AG04450 (cell line): ENCODE measurements around the gene CX3CL1. TPM values are rescaled to one million over a fixed set of nuclear protein-coding genes. Genes with fewer than 3 reads are reported as not detected.

Experiments
- CTCF ChIA-PET: fragments of 300-600, 350-600 bp; formaldehyde crosslinking; extraction: SDS; loops from one replicate; lab custom pipeline; 2022; ENCODE audit warnings: antibody characterized with exemption, inconsistent platforms; lab: Charles Lee
- POLR2A ChIA-PET: fragments of 350-600 bp; formaldehyde crosslinking; extraction: SDS; loops from one replicate; lab custom pipeline; 2021; ENCODE audit warnings: antibody characterized with exemption, inconsistent platforms; lab: Yijun Ruan, JAX
- DNase-seq: peaks from one replicate; pipeline ENCODE4 v3.0.0-alpha.2; 2011; ENCODE audit warnings: low read depth, low spot score
- H3K27ac ChIP-seq: one replicate; pipeline ENCODE4 v1.5.1; 2012; ENCODE audit warnings: low read depth, low read length, control low read depth
- H3K27me3 ChIP-seq: one replicate; pipeline ENCODE4 v1.6.0; 2012; ENCODE audit warnings: low read length; ENCODE audit not compliant: control insufficient read depth, insufficient read depth
- H3K4me3 ChIP-seq: 2 replicates; pipeline ENCODE4 v1.5.1; 2011; ENCODE audit warnings: mild to moderate bottlenecking, low read depth, low read length, control low read depth
- H3K9me3 ChIP-seq: 2 replicates; pipeline ENCODE4 v1.5.1; 2012; ENCODE audit warnings: low read length; ENCODE audit not compliant: control insufficient read depth, insufficient read depth
- polyA plus RNA-seq: library from polyadenylated mRNA; depleted of rRNA; stranded (reverse); fragments of >200 nt; gene quantifications from 2 replicates; pipeline ENCODE4 v1.2.3, GENCODE V29; 2011
- TF ChIP-seq, protein P1 (sequence below): IDR thresholded peaks from 2 replicates; pipeline ENCODE4 v1.5.1; 2011; ENCODE audit warnings: low read depth, low read length, control low read depth, inconsistent platforms

CX3CL1 gene
- polyA plus RNA-seq, 1 experiment: 0.48 TPM

DNA sequence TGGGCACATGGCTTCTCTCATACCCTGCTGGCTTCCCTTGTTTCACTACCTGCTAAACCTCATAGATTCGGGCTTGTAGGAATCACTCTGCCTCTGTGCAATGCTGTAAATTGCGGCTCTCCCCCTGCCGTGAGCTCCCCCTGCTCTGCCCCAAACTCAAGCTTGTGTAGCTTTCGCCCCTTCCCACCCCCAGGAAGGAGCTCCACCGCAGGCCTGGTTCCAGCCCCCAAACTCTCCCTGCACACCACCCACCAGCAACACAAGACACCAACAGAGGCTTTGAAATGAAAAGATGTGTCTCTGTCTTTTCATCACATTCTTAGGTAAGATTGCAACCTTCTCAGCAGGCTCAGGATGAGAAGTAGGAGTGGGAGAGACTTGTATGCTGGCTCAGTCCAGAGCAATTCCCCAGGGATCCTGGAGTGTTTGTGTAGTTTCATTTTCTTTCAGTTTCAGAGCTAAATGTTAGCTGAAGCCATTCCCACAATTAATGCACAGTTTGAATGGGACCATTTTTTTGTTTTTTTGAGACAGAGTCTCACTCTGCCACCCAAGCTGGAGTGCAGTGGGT is 14.2 kb downstream of the CX3CL1 start:
- Histone ChIP-seq H3K9me3 (no peaks in the 10 kb centered on the region), H3K4me3 (no peak overlapping the region), H3K27ac (no peak overlapping the region), H3K27me3 (peaks cover 40% of the 10 kb centered on the region)
- ChIA-PET CTCF (interaction anchor here (0.9 to 1.3 kb wide), 2 partner anchors 31 to 86 kb away, joined by 3 read pairs; no protein-coding TSS in a partner anchor), POLR2A (no interaction called here)
- TF ChIP-seq, protein P1, sequence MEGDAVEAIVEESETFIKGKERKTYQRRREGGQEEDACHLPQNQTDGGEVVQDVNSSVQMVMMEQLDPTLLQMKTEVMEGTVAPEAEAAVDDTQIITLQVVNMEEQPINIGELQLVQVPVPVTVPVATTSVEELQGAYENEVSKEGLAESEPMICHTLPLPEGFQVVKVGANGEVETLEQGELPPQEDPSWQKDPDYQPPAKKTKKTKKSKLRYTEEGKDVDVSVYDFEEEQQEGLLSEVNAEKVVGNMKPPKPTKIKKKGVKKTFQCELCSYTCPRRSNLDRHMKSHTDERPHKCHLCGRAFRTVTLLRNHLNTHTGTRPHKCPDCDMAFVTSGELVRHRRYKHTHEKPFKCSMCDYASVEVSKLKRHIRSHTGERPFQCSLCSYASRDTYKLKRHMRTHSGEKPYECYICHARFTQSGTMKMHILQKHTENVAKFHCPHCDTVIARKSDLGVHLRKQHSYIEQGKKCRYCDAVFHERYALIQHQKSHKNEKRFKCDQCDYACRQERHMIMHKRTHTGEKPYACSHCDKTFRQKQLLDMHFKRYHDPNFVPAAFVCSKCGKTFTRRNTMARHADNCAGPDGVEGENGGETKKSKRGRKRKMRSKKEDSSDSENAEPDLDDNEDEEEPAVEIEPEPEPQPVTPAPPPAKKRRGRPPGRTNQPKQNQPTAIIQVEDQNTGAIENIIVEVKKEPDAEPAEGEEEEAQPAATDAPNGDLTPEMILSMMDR: no peak
- DNase-seq: no peak

DNA sequence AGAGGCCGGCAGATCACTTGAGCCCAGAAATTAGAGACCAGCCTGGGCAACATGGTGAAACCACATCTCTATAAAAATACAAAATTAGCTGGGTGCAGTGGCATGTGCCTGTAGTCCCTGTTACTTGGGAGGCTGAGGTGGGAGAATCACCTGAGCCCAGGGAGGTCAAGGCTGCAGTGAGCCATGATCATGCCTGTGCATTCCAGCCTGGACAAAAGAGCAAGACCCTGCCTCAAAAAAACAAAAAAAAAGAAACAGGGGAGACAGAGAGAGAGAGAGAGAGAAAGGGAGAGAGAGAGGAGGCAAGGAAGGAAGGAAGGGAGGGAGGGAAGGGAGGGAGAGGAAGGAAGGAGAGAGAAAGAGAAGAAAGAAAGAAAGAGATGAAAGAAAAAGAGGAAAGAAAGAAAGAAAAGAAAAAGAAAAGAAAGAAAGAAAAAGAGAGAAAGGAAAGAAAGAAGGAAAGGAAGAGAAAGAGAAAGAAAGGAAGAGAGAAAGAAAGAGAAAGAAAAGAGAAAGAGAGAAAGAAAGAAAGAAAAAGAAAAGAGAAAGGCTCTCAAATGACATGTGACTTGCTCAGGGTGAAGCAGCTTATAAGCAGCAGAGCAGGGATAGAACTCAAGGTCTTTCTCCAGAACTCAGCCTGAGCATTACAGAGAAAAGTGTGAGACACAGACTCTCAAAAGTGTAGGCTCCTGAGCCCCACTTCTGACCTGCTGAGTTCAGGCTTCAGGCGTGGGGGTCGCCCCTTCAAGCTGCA is 15.5 kb downstream of the CX3CL1 start:
- Histone ChIP-seq H3K27me3 (peaks cover 41% of the 10 kb centered on the region), H3K27ac (no peak overlapping the region), H3K4me3 (no peak overlapping the region), H3K9me3 (no peaks in the 10 kb centered on the region)
- ChIA-PET POLR2A (no interaction called here), CTCF (no interaction called here)
- DNase-seq: no peak
- TF ChIP-seq, protein P1: no peak

DNA sequence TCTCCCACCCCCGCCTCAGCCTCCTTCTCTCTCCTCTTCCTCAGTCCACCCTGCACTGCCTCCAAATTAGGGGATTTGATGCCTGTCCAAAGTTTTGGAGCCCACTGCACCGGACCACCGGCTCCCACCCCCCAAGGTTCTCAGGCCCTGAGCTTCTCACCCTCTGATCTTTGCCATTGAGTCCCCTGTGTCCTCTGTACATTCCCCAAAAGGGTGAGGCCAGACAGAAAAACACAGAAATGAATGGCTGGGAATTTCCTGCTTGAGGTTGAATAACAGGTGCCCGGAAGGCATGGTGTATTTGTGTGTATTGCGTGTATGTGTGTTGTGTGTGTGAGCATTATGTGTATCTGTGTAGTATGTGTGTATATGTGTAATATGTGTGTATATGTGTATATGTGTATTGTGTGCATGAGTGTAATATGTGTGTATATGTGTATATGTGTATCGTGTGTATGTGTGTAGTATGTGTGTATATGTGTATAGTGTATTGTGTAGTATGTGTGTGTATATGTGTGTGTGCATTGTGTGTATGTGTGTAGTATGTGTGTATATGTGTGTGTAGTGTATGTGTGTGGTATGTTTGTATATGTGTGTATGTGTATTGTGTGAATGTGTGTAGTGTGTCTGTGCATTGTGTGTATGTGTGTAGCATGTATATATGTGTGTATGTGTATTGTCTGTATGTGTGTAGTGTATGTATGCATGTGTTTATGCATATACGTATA is 16.2 kb downstream of the CX3CL1 start:
- Histone ChIP-seq H3K27me3 (peaks cover 41% of the 10 kb centered on the region), H3K9me3 (no peaks in the 10 kb centered on the region), H3K27ac (no peak overlapping the region), H3K4me3 (no peak overlapping the region)
- ChIA-PET POLR2A (no interaction called here), CTCF (interaction anchor here (0.5 kb wide), 1 partner anchor 33 kb away, joined by 3 read pairs; no protein-coding TSS in a partner anchor)
- TF ChIP-seq, protein P1: no peak
- no peak for DNase-seq

DNA sequence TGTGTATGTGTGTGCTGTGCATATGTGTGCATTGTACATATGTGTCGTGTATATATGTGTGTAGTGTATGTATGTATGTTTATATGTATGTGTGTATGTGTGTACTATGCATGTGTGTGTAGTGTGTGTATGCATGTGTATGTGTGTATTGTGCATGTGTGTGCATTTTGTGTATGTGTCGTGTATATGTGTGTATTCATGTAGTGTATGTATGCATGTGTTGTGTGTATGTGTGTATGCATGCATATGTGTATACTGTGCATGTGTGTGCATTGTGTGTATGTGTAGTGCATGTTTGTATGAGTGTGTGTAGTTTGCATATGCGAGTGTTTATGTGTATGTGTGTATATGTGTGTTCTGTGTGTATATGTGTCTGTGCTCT is 16.8 kb downstream of the CX3CL1 start:
- Histone ChIP-seq H3K9me3 (no peaks in the 10 kb centered on the region), H3K4me3 (no peak overlapping the region), H3K27me3 (peaks cover 41% of the 10 kb centered on the region), H3K27ac (no peak overlapping the region)
- POLR2A ChIA-PET: no interaction called here
- TF ChIP-seq, protein P1: no peak
- CTCF ChIA-PET: no interaction called here
- no peak for DNase-seq
